ENCODE results near the gene CLP1.

DNA sequence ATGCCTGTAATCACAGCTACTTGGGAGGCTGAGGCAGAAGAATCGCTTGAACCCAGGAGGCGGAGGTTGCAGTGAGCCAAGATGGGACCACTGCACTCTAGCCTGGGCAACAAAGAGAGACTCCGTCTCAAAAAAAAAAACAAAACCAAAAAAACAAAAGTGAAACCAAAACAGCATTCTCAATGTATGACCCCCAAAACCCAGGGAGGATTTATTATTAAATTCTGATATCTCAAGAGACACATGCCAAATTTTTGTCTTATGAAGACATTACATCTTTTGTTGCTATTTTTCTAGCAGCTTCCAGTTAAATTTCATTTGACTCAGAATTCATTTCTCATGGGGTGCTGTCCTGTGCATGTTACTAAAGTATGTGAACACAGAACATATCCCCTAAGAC lies 4.9 kb upstream of the CLP1 start:
- TF ChIP-seq, protein P1, sequence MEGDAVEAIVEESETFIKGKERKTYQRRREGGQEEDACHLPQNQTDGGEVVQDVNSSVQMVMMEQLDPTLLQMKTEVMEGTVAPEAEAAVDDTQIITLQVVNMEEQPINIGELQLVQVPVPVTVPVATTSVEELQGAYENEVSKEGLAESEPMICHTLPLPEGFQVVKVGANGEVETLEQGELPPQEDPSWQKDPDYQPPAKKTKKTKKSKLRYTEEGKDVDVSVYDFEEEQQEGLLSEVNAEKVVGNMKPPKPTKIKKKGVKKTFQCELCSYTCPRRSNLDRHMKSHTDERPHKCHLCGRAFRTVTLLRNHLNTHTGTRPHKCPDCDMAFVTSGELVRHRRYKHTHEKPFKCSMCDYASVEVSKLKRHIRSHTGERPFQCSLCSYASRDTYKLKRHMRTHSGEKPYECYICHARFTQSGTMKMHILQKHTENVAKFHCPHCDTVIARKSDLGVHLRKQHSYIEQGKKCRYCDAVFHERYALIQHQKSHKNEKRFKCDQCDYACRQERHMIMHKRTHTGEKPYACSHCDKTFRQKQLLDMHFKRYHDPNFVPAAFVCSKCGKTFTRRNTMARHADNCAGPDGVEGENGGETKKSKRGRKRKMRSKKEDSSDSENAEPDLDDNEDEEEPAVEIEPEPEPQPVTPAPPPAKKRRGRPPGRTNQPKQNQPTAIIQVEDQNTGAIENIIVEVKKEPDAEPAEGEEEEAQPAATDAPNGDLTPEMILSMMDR (IDR thresholded peaks at IDR 0.05; ENCODE audit: poor library complexity, severe bottlenecking) = no peak
- TF ChIP-seq EP300 (conservative IDR thresholded peaks at IDR 0.05; ENCODE audit: poor library complexity, severe bottlenecking) = no peak
- TF ChIP-seq, protein P2, sequence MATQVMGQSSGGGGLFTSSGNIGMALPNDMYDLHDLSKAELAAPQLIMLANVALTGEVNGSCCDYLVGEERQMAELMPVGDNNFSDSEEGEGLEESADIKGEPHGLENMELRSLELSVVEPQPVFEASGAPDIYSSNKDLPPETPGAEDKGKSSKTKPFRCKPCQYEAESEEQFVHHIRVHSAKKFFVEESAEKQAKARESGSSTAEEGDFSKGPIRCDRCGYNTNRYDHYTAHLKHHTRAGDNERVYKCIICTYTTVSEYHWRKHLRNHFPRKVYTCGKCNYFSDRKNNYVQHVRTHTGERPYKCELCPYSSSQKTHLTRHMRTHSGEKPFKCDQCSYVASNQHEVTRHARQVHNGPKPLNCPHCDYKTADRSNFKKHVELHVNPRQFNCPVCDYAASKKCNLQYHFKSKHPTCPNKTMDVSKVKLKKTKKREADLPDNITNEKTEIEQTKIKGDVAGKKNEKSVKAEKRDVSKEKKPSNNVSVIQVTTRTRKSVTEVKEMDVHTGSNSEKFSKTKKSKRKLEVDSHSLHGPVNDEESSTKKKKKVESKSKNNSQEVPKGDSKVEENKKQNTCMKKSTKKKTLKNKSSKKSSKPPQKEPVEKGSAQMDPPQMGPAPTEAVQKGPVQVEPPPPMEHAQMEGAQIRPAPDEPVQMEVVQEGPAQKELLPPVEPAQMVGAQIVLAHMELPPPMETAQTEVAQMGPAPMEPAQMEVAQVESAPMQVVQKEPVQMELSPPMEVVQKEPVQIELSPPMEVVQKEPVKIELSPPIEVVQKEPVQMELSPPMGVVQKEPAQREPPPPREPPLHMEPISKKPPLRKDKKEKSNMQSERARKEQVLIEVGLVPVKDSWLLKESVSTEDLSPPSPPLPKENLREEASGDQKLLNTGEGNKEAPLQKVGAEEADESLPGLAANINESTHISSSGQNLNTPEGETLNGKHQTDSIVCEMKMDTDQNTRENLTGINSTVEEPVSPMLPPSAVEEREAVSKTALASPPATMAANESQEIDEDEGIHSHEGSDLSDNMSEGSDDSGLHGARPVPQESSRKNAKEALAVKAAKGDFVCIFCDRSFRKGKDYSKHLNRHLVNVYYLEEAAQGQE (IDR thresholded peaks at IDR 0.05; ENCODE audit: borderline replicate concordance) = no peak
- TF ChIP-seq SMC3 (conservative IDR thresholded peaks at IDR 0.05; ENCODE audit: poor library complexity) = no peak
- TF ChIP-seq POLR2AphosphoS5 (IDR thresholded peaks at IDR 0.05) = no peak
- no peak for TF ChIP-seq EZH2 (IDR thresholded peaks at IDR 0.05; ENCODE audit: borderline replicate concordance, insufficient read depth, low read length, poor library complexity, severe bottlenecking)
- TF ChIP-seq RAD21 (conservative IDR thresholded peaks at IDR 0.05) = no peak
- no peak for TF ChIP-seq MXI1 (conservative IDR thresholded peaks at IDR 0.05; ENCODE audit: poor library complexity, severe bottlenecking)
- TF ChIP-seq TAF1 (IDR thresholded peaks at IDR 0.05; ENCODE audit: low read depth) = no peak
